Endothelial cell of umbilical vein (primary cell): ENCODE results near the gene IFIT3. TPM values are rescaled to one million over a fixed set of nuclear protein-coding genes. Genes with fewer than 3 reads are reported as not detected.

Experiments
- BruUV-seq: library from RNA; stranded (reverse); fragments of 400-500 nt; replicated peaks from 2 replicates; lab custom pipeline; 2021; lab: Mats Ljungman, UMichigan
- CTCF ChIA-PET: fragments of 300-600, 350-600 bp; sonication (Branson Sonifier 250); formaldehyde crosslinking; loops from one replicate; lab custom pipeline; 2021; ENCODE audit warnings: antibody characterized with exemption, inconsistent platforms; lab: Charles Lee
- POLR2A ChIA-PET: fragments of 300-600, 350-600 bp; sonication (Branson Sonifier 250); formaldehyde crosslinking; loops from one replicate; lab custom pipeline; 2021; ENCODE audit warnings: antibody characterized with exemption, inconsistent platforms; lab: Charles Lee
- DNase-seq: peaks from one replicate; pipeline ENCODE4 v3.0.0-alpha.2; 2011; ENCODE audit warnings: low read depth, low spot score
- FAIRE-seq: peaks from 2 replicates; lab custom pipeline; 2011; peaks lifted over from hg19 to GRCh38; lab: Jason Lieb, UNC
- H2AFZ ChIP-seq: 2 replicates; pipeline ENCODE4 v1.6.0; 2012; ENCODE audit warnings: low read depth, low read length, control low read depth, inconsistent platforms
- H3K27ac ChIP-seq: 2 replicates; pipeline ENCODE4 v1.5.1; 2011; ENCODE audit warnings: low read depth, mild to moderate bottlenecking, control low read depth, low read length, moderate library complexity; ENCODE audit not compliant: insufficient read depth
- H3K27me3 ChIP-seq, 2 experiments: 2 replicates each; pipeline versions ENCODE4 v1.6.0 to v1.6.1; 2011; ENCODE audit warnings: low read length in 2 of 2, mixed read lengths in 1 of 2; ENCODE audit not compliant: control insufficient read depth in 2 of 2, insufficient read depth in 2 of 2
- H3K36me3 ChIP-seq, 2 experiments: 2 replicates in 1 of 2; 3 replicates in 1 of 2; pipeline ENCODE4 v1.5.1; 2011; ENCODE audit warnings: low read length in 2 of 2, mild to moderate bottlenecking in 1 of 2, moderate library complexity in 1 of 2; ENCODE audit not compliant: control insufficient read depth in 2 of 2, insufficient read depth in 2 of 2; ENCODE audit errors: extremely low read depth in 1 of 2
- H3K4me1 ChIP-seq: 3 replicates; pipeline ENCODE4 v1.5.1; 2011; ENCODE audit warnings: mild to moderate bottlenecking, low read length; ENCODE audit not compliant: control insufficient read depth, insufficient read depth; ENCODE audit errors: extremely low read depth
- H3K4me2 ChIP-seq: 2 replicates; pipeline ENCODE4 v1.6.1; 2011; ENCODE audit warnings: low read length, control low read depth, mixed read lengths; ENCODE audit not compliant: insufficient read depth
- H3K4me3 ChIP-seq, 3 experiments: fragments of 200-600 bp in 1 of 3; sonication (generic), shearing (Covaris generic) in 1 of 3; replicated peaks in 1 of 3; 2 replicates each; pipeline ENCODE4 v1.5.1; 2011 to 2016; ENCODE audit warnings: control low read depth in 3 of 3, low read length in 3 of 3, mild to moderate bottlenecking in 2 of 3, inconsistent platforms in 1 of 3, low read depth in 1 of 3, moderate library complexity in 1 of 3; ENCODE audit not compliant: insufficient read depth in 1 of 3
- H3K79me2 ChIP-seq: 2 replicates; pipeline ENCODE4 v1.6.0; 2012; ENCODE audit warnings: low read length, inconsistent platforms; ENCODE audit not compliant: control insufficient read depth, insufficient read depth
- H3K9ac ChIP-seq: replicated peaks from 2 replicates; pipeline ENCODE3; 2011; ENCODE audit warnings: low read length, control low read depth; ENCODE audit not compliant: insufficient read depth; ENCODE audit errors: extremely low read depth
- H3K9me1 ChIP-seq: replicated peaks from 3 replicates; pipeline ENCODE4 v1.6.0; 2011; ENCODE audit warnings: mild to moderate bottlenecking, low read length; ENCODE audit not compliant: control insufficient read depth, insufficient read depth; ENCODE audit errors: extremely low read depth
- H3K9me3 ChIP-seq: replicated peaks from 2 replicates; pipeline ENCODE4 v1.5.1; 2012; ENCODE audit warnings: low read length, inconsistent platforms; ENCODE audit not compliant: control insufficient read depth, insufficient read depth
- H4K20me1 ChIP-seq: replicated peaks from 2 replicates; pipeline ENCODE3; 2011; ENCODE audit warnings: mild to moderate bottlenecking, low read length; ENCODE audit not compliant: control insufficient read depth, insufficient read depth; ENCODE audit errors: extremely low read depth
- EZH2 ChIP-seq: IDR thresholded peaks from 2 replicates; pipeline ENCODE4 v1.6.1; 2012; ENCODE audit warnings: borderline replicate concordance, low read depth, mild to moderate bottlenecking, moderate library complexity, low read length, inconsistent platforms; ENCODE audit not compliant: severe bottlenecking
- FOS ChIP-seq: IDR thresholded peaks from 2 replicates; pipeline ENCODE4 v1.6.1; 2011; ENCODE audit warnings: mild to moderate bottlenecking, low read length, moderate library complexity, borderline replicate concordance; ENCODE audit not compliant: insufficient read depth
- GATA2 ChIP-seq: IDR thresholded peaks from 2 replicates; pipeline ENCODE4 v1.7.0; 2011; ENCODE audit warnings: low read depth, mild to moderate bottlenecking, moderate library complexity, mixed read lengths, low read length; ENCODE audit not compliant: insufficient read length, insufficient read depth
- JUN ChIP-seq: IDR thresholded peaks from 2 replicates; pipeline ENCODE4 v1.6.1; 2011; ENCODE audit warnings: borderline replicate concordance, low read depth; ENCODE audit not compliant: insufficient read length, insufficient read depth
- MYC ChIP-seq: IDR thresholded peaks from one replicate; pipeline ENCODE4 v1.6.1; 2011; ENCODE audit warnings: mild to moderate bottlenecking, low read depth, low read length
- POLR2A ChIP-seq: IDR thresholded peaks from 2 replicates; pipeline ENCODE4 v1.6.1; 2012; ENCODE audit warnings: low read depth, mild to moderate bottlenecking, control low read depth, low read length
- POLR2AphosphoS5 ChIP-seq: IDR thresholded peaks from 2 replicates; pipeline ENCODE4 v1.6.1; 2012; ENCODE audit warnings: low read depth, mild to moderate bottlenecking, control low read depth, low read length, moderate library complexity; ENCODE audit not compliant: insufficient read depth
- dilution Hi-C: fragments of 300-500 bp; cut with MboI; formaldehyde crosslinking; loops from one replicate; pipeline ENCODE4 v1.15.0; 2019; ENCODE audit warnings: low sequenced_read_pairs; ENCODE audit not compliant: extremely low pct_ligation_motif_present
- intact Hi-C: fragments of 100-400 bp; cut with micrococcal nuclease; formaldehyde crosslinking; loops from one replicate; pipeline ENCODE4 v1.10.0; 2022
- polyA plus RNA-seq, 4 experiments: library from polyadenylated mRNA; depleted of rRNA in 3 of 4; stranded (reverse) in 3 of 4; unstranded in 1 of 4; fragments of >200 nt; gene quantifications; 2 replicates each; pipeline versions ENCODE4 v1.2.1 to v1.2.3, GENCODE V29; 2011 to 2012; ENCODE audit warnings: missing spikeins in 1 of 4
- total RNA-seq: library from RNA; stranded (reverse); gene quantifications from 2 replicates; pipeline ENCODE4 v1.2.3, GENCODE V29; 2021
- TF ChIP-seq, protein P1 (sequence below), 2 donors: IDR thresholded peaks; 1 replicate in 1 of 2; 2 replicates in 1 of 2; pipeline ENCODE4 v1.5.1; 2011; ENCODE audit warnings: low read length in 2 of 2, mild to moderate bottlenecking in 2 of 2, moderate library complexity in 2 of 2, control low read depth in 1 of 2, inconsistent platforms in 1 of 2, low read depth in 1 of 2; ENCODE audit not compliant: insufficient read depth in 1 of 2; ENCODE audit errors: extremely low read depth in 1 of 2
- TF ChIP-seq, protein P2 (sequence below): IDR thresholded peaks from 2 replicates; pipeline ENCODE4 v1.6.1; 2011; ENCODE audit not compliant: insufficient read depth, insufficient read length

IFIT3 gene
- total and polyA plus RNA-seq, 2 donors (not counting 3 experiments of a cell fraction or from before 2014, with no cell fraction given), result 1.2 to 3.1 TPM

DNA sequence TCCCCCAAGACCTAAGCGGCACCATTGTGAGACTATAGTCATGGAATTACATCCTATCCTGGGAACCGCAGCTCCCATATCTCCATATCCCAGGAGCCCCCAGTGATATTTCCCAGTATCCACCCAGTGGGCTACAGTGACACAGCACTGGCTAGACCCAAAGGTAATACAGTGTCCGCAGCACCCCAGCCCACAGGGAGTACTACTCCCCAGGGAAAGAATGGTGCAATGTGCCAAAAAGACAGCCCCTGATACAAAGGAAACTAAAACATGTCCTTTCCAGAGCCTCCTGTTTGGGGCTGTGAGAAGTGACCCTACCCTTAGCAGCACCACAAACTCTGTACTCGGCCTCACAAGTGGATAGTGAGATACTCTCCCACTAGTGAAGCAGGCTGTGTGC, 30.4 kb upstream of the IFIT3 start:
- intact Hi-C loops (no loop called here), dilution Hi-C loops (no loop called here)
- DNase-seq, result no peak

DNA sequence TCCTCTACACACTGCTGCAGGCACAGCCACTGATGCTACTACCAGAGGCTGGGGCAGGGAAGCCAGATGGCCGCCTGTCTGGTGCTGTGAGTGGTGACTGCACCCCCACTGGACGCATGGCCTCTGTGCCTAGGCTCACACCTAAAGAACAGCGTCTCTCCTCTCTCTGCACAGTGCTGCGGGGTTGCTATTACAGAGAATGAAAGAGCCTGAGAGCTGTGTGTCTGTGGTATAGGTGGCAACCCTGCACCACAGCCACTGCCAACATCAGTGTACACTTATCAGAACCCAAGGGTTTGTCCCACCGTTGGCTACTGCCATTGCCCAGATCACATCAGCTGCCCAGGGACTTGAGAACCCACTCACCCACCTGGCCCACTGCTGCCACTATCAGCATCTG, 30.0 kb upstream of the IFIT3 start:
- Histone ChIP-seq H3K9me1 (no peaks in the 10 kb centered on the region), H3K4me1 (peaks cover 10% of the 10 kb centered on the region), H3K27ac (no peak overlapping the region), H3K9ac (no peak overlapping the region), H2AFZ (no peak overlapping the region), H4K20me1 (no peaks in the 10 kb centered on the region), H3K27me3 (peaks cover 16 to 23% of the 10 kb centered on the region in 2 experiments), H3K4me2 (no peak overlapping the region), H3K4me3 (no peak overlapping the region), H3K79me2 (no peaks in the 10 kb centered on the region), H3K36me3 (no peaks in the 10 kb centered on the region), H3K9me3 (no peaks in the 10 kb centered on the region)
- ChIA-PET POLR2A (no interaction called here), CTCF (no interaction called here)
- intact Hi-C loops, result no loop called here
- dilution Hi-C loops, result no loop called here
- FAIRE-seq, result no peak
- BruUV-seq, result no TSS peak
- DNase-seq, result no peak
- TF ChIP-seq, protein P1, sequence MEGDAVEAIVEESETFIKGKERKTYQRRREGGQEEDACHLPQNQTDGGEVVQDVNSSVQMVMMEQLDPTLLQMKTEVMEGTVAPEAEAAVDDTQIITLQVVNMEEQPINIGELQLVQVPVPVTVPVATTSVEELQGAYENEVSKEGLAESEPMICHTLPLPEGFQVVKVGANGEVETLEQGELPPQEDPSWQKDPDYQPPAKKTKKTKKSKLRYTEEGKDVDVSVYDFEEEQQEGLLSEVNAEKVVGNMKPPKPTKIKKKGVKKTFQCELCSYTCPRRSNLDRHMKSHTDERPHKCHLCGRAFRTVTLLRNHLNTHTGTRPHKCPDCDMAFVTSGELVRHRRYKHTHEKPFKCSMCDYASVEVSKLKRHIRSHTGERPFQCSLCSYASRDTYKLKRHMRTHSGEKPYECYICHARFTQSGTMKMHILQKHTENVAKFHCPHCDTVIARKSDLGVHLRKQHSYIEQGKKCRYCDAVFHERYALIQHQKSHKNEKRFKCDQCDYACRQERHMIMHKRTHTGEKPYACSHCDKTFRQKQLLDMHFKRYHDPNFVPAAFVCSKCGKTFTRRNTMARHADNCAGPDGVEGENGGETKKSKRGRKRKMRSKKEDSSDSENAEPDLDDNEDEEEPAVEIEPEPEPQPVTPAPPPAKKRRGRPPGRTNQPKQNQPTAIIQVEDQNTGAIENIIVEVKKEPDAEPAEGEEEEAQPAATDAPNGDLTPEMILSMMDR (IDR thresholded peaks at IDR 0.05; ENCODE audit: extremely low read depth in 1 of 2, insufficient read depth in 1 of 2, low read depth in 1 of 2, low read length in 2 of 2), result no peak
- TF ChIP-seq, protein P2, sequence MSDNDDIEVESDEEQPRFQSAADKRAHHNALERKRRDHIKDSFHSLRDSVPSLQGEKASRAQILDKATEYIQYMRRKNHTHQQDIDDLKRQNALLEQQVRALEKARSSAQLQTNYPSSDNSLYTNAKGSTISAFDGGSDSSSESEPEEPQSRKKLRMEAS, result no peak
- no peak for TF ChIP-seq MYC
- no peak for TF ChIP-seq FOS
- TF ChIP-seq EZH2, result no peak
- no peak for TF ChIP-seq POLR2A
- no peak for TF ChIP-seq GATA2
- no peak for TF ChIP-seq JUN
- TF ChIP-seq POLR2AphosphoS5, result no peak

More for the DNA sequence above, 30.4 kb upstream of the IFIT3 start:
- TF ChIP-seq, protein P1 (IDR thresholded peaks at IDR 0.05; ENCODE audit: extremely low read depth in 1 of 2, insufficient read depth in 1 of 2, low read depth in 1 of 2, low read length in 2 of 2), result no peak
- TF ChIP-seq MYC, result no peak
- Histone ChIP-seq H3K4me1 (peaks cover 6% of the 10 kb centered on the region), H3K9ac (no peak overlapping the region), H3K9me1 (no peaks in the 10 kb centered on the region), H3K4me3 (no peak overlapping the region), H3K36me3 (no peaks in the 10 kb centered on the region), H2AFZ (no peak overlapping the region), H4K20me1 (no peaks in the 10 kb centered on the region), H3K79me2 (no peaks in the 10 kb centered on the region), H3K9me3 (no peaks in the 10 kb centered on the region), H3K4me2 (no peak overlapping the region), H3K27ac (no peak overlapping the region), H3K27me3 (peaks cover 21 to 26% of the 10 kb centered on the region in 2 experiments)
- ChIA-PET POLR2A (no interaction called here), CTCF (no interaction called here)
- BruUV-seq, result no TSS peak
- FAIRE-seq, result no peak
